GM10266 (cell line): ENCODE measurements around the gene ASPDH.

Source experiments
- DNase-seq: peaks from one replicate; pipeline ENCODE4 v3.0.0; 2012; ENCODE audit errors: extremely low spot score
- CTCF ChIP-seq: IDR thresholded peaks from 2 replicates; pipeline ENCODE4 v1.5.1; 2012; ENCODE audit warnings: mild to moderate bottlenecking, low read depth; ENCODE audit not compliant: control insufficient read depth, insufficient read depth; ENCODE audit errors: missing control alignments

Gene ASPDH

GRCh38 chr19:50486823-50487515 lies 26.7 kb downstream of the ASPDH start:
- TF ChIP-seq CTCF: peak; percentile 35
- no peak for DNase-seq

GRCh38 chr19:50485284-50485955 lies 28.3 kb downstream of the ASPDH start:
- TF ChIP-seq CTCF: no peak

GRCh38 chr19:50482916-50483315 lies 30.8 kb downstream of the ASPDH start:
- DNase-seq: no peak
- no peak for TF ChIP-seq CTCF

More at GRCh38 chr19:50485284-50485955, 28.3 kb downstream of the ASPDH start:
- DNase-seq: no peak

- no peak for TF ChIP-seq CTCF
- no peak for DNase-seq
Measured at GRCh38 chr19:50482271-50482855, 31.4 kb downstream of the ASPDH start.

- DNase-seq: no peak
Measured at GRCh38 chr19:50481351-50482149, 32.2 kb downstream of the ASPDH start.

More at GRCh38 chr19:50481351-50482149, 32.2 kb downstream of the ASPDH start:
- TF ChIP-seq CTCF: no peak
